Hepatocyte (in vitro differentiated cells): Measurements from ENCODE around the gene ATP6V0B. TPM values are rescaled to one million over a fixed set of nuclear protein-coding genes. Genes with fewer than 3 reads are reported as not detected.

Experiments
- DNase-seq: peaks from one replicate; pipeline ENCODE4 v3.0.0-alpha.2; 2016; ENCODE audit warnings: low spot score
- H2AFZ ChIP-seq: fragments of 200-600 bp; sonication (generic); 2 replicates; pipeline ENCODE4 v1.6.0; 2016; ENCODE audit warnings: antibody characterized with exemption, mild to moderate bottlenecking
- H3K27ac ChIP-seq: fragments of 200-600 bp; sonication (generic); 2 replicates; pipeline ENCODE4 v1.5.1; 2016; ENCODE audit warnings: mild to moderate bottlenecking
- H3K27me3 ChIP-seq: fragments of 200-600 bp; sonication (generic); 2 replicates; pipeline ENCODE4 v1.6.1; 2016
- H3K36me3 ChIP-seq: fragments of 200-600 bp; sonication (generic); replicated peaks from 2 replicates; pipeline ENCODE4 v1.5.1; 2016; ENCODE audit warnings: low read depth; ENCODE audit not compliant: insufficient read depth
- H3K4me1 ChIP-seq: fragments of 200-600 bp; sonication (generic); 2 replicates; pipeline ENCODE4 v1.5.1; 2016; ENCODE audit warnings: mild to moderate bottlenecking, moderate library complexity; ENCODE audit not compliant: insufficient read depth
- H3K4me2 ChIP-seq: fragments of 200-600 bp; sonication (generic); 2 replicates; pipeline ENCODE4 v1.6.0; 2016
- H3K4me3 ChIP-seq: fragments of 200-600 bp; sonication (generic); 2 replicates; pipeline ENCODE4 v1.5.1; 2016; ENCODE audit warnings: mild to moderate bottlenecking
- H3K79me2 ChIP-seq: fragments of 200-600 bp; sonication (generic); 2 replicates; pipeline ENCODE4 v1.6.0; 2017; ENCODE audit warnings: mild to moderate bottlenecking
- H3K9me2 ChIP-seq: fragments of 200-600 bp; sonication (generic); replicated peaks from 2 replicates; pipeline ENCODE4 v1.6.0; 2017; ENCODE audit warnings: mild to moderate bottlenecking; ENCODE audit not compliant: insufficient read depth
- H3K9me3 ChIP-seq: fragments of 200-600 bp; sonication (generic); 2 replicates; pipeline ENCODE4 v1.5.1; 2016; ENCODE audit warnings: low read depth, mild to moderate bottlenecking
- H4K20me1 ChIP-seq: fragments of 200-600 bp; sonication (generic); 2 replicates; pipeline ENCODE4 v1.6.0; 2016; ENCODE audit warnings: mild to moderate bottlenecking; ENCODE audit not compliant: insufficient read depth, poor library complexity, severe bottlenecking
- EZH2 ChIP-seq: fragments of 200-600 bp; sonication (generic); IDR thresholded peaks from 2 replicates; pipeline ENCODE4 v1.6.1; 2016; ENCODE audit warnings: antibody characterized with exemption, mild to moderate bottlenecking, borderline replicate concordance
- EZH2phosphoT487 ChIP-seq: fragments of 200-600 bp; sonication (generic); IDR thresholded peaks from one replicate; pipeline ENCODE4 v1.6.1; 2018; ENCODE audit warnings: antibody characterized with exemption, mild to moderate bottlenecking, low read depth, moderate library complexity; ENCODE audit not compliant: unreplicated experiment, severe bottlenecking
- WGBS: methylation state at CpG from one replicate; pipeline ENCODE4 v1.1.6; 2016; ENCODE audit warnings: low lambda C conversion rate; ENCODE audit errors: missing lambda C conversion rate; 5-methylcytosine and 5-hydroxymethylcytosine counted together
- polyA plus RNA-seq: library from polyadenylated mRNA; unstranded; fragments of >200 nt; fragmentation: Nextera tagmentation; extraction: Ambion mirVana; gene quantifications from 2 replicates; pipeline ENCODE4 v1.2.1, GENCODE V29; 2016
- total RNA-seq: library from RNA; depleted of rRNA; stranded (reverse); fragments of >200 nt; gene quantifications from 2 replicates; pipeline ENCODE4 v1.2.3, GENCODE V29; 2014
- TF ChIP-seq, protein P1 (sequence below): fragments of 200-600 bp; sonication (generic); IDR thresholded peaks from 2 replicates; pipeline ENCODE4 v1.5.1; 2016; ENCODE audit warnings: antibody characterized with exemption, mild to moderate bottlenecking; ENCODE audit not compliant: poor library complexity

Gene ATP6V0B
- total and polyA plus RNA-seq, 2 experiments from 2014 or later: 195 to 366 TPM

DNA sequence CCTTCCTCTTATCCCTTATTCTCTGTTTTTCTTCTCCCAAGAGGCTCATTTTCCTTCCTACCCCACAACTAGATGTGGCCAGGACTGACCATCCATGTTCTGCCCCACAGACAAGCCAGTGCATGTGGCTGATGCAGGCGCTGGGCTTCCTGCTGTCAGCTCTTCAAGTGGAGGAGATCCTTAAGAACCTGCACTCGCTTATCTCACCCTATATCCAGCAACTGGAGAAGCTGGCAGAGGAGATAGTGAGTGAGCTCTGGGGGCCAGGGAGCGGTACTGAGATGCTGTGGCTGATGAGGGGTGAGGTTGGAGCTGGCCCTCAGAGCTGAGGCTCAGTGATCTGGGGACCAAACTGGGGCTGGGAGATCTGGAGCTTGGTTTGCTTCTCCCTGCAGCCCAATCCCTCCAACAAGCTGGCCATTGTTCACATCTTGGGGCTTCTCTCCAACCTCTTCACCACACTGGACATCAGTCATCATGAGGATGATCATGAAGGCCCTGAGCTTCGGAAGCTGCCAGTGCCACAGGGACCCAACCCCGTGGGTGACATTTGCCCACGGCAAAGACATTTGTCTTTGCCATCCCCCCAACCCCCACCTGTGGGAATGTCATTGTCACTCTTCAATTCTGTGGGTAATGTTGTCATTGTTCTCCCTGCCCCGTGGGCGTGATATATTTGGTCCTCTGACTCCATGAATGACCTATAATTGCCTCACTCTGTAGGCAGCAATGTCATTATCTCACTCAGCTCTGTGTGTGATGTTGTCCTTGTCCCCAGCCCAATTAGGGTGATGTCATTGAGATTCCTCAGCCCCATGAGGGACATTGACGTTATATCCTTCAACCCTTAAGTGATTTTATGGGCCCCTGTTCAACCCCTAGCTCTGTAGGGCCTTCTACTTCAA is 16.2 kb upstream of the ATP6V0B start:
- no peaks in the 10 kb centered on the region for H3K27me3 ChIP-seq
- H2AFZ ChIP-seq: no peak overlapping the region
- TF ChIP-seq EZH2phosphoT487 (no peak), EZH2 (no peak)
- TF ChIP-seq, protein P1, sequence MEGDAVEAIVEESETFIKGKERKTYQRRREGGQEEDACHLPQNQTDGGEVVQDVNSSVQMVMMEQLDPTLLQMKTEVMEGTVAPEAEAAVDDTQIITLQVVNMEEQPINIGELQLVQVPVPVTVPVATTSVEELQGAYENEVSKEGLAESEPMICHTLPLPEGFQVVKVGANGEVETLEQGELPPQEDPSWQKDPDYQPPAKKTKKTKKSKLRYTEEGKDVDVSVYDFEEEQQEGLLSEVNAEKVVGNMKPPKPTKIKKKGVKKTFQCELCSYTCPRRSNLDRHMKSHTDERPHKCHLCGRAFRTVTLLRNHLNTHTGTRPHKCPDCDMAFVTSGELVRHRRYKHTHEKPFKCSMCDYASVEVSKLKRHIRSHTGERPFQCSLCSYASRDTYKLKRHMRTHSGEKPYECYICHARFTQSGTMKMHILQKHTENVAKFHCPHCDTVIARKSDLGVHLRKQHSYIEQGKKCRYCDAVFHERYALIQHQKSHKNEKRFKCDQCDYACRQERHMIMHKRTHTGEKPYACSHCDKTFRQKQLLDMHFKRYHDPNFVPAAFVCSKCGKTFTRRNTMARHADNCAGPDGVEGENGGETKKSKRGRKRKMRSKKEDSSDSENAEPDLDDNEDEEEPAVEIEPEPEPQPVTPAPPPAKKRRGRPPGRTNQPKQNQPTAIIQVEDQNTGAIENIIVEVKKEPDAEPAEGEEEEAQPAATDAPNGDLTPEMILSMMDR: no peak
- H3K9me3 ChIP-seq: no peaks in the 10 kb centered on the region
- no peaks in the 10 kb centered on the region for H3K4me1 ChIP-seq
- H3K9me2 ChIP-seq: no peaks in the 10 kb centered on the region
- no peaks in the 10 kb centered on the region for H3K79me2 ChIP-seq
- WGBS: 94% methylated on average over 9 of the region's 9 CpGs
- H3K4me3 ChIP-seq: no peak overlapping the region
- H3K36me3 ChIP-seq: no peaks in the 10 kb centered on the region
- H3K4me2 ChIP-seq: no peak overlapping the region
- no peaks in the 10 kb centered on the region for H4K20me1 ChIP-seq
- no peak overlapping the region for H3K27ac ChIP-seq
- DNase-seq: no peak

GRCh38 chr1:43960798-43961197 is 14.0 kb upstream of the ATP6V0B start:
- Histone ChIP-seq H3K4me2 (no peak overlapping the region), H3K4me3 (no peak overlapping the region), H3K9me3 (no peaks in the 10 kb centered on the region), H3K79me2 (no peaks in the 10 kb centered on the region), H3K36me3 (no peaks in the 10 kb centered on the region), H3K27ac (no peak overlapping the region), H3K27me3 (no peaks in the 10 kb centered on the region), H3K4me1 (no peaks in the 10 kb centered on the region), H4K20me1 (no peaks in the 10 kb centered on the region), H2AFZ (no peak overlapping the region), H3K9me2 (no peaks in the 10 kb centered on the region)
- TF ChIP-seq, protein P1: no peak
- TF ChIP-seq EZH2phosphoT487: no peak
- TF ChIP-seq EZH2: no peak
- WGBS: 94% methylated on average over 8 of the region's 8 CpGs
- no peak for DNase-seq

- Histone ChIP-seq H3K4me3 (no peak overlapping the region), H3K27me3 (no peaks in the 10 kb centered on the region), H3K4me1 (no peaks in the 10 kb centered on the region), H3K27ac (no peak overlapping the region), H4K20me1 (no peaks in the 10 kb centered on the region), H3K4me2 (no peak overlapping the region), H3K79me2 (no peaks in the 10 kb centered on the region), H3K9me2 (no peaks in the 10 kb centered on the region), H3K36me3 (no peaks in the 10 kb centered on the region), H3K9me3 (no peaks in the 10 kb centered on the region), H2AFZ (no peak overlapping the region)
- no peak for DNase-seq
- WGBS: 100% methylated on average over 3 of the region's 3 CpGs
- TF ChIP-seq, protein P1: no peak
- TF ChIP-seq EZH2 (no peak), EZH2phosphoT487 (no peak)
Observed at GRCh38 chr1:43961692-43962091, 13.1 kb upstream of the ATP6V0B start.
